Renal cortical epithelial cell (primary cell): ENCODE results near the gene ATG101. TPM values are rescaled to one million over a fixed set of nuclear protein-coding genes. Genes with fewer than 3 reads are reported as not detected.

Experiments used
- DNase-seq: peaks from one replicate; pipeline ENCODE4 v3.0.0-alpha.2; 2011; ENCODE audit warnings: low read depth
- total RNA-seq: library from RNA; depleted of rRNA; stranded (reverse); fragments of >200 nt; gene quantifications from 2 replicates; pipeline ENCODE4 v1.2.3, GENCODE V29; 2014

The ATG101 gene
- total RNA-seq, 1 donor from 2014 or later = 59.6 TPM

GRCh38 chr12:52041695-52042123 lies 28.1 kb upstream of the ATG101 start:
- no peak for DNase-seq

- DNase-seq = no peak
These were observed 26.9 kb upstream of the ATG101 start for GRCh38 chr12:52042706-52043385.

GRCh38 chr12:52043386-52044212 lies 26.2 kb upstream of the ATG101 start:
- DNase-seq = no peak

GRCh38 chr12:52044292-52044983 lies 25.3 kb upstream of the ATG101 start:
- DNase-seq = no peak

GRCh38 chr12:52045794-52046199 lies 24.0 kb upstream of the ATG101 start:
- no peak for DNase-seq

GRCh38 chr12:52046859-52047258 lies 22.9 kb upstream of the ATG101 start:
- no peak for DNase-seq

- no peak for DNase-seq
These were observed 20.5 kb upstream of the ATG101 start for GRCh38 chr12:52049286-52049685.

GRCh38 chr12:52049688-52050087 lies 20.1 kb upstream of the ATG101 start:
- no peak for DNase-seq

- DNase-seq = peak; percentile 20
These were observed 19.5 kb upstream of the ATG101 start for GRCh38 chr12:52050116-52050757.

GRCh38 chr12:52050758-52051541 lies 18.8 kb upstream of the ATG101 start, which contains the start of gene NR4A1:
Gene NR4A1 (plus strand): TSS chr12:52051442. CDS start chr12:52054329, 2,887 bp downstream.
- peak; percentile 65 for DNase-seq

GRCh38 chr12:52052468-52053186 lies 17.2 kb upstream of the ATG101 start:
- DNase-seq = no peak

- DNase-seq = no peak
These were observed 16.1 kb upstream of the ATG101 start for GRCh38 chr12:52053536-52054209.

GRCh38 chr12:52054231-52054832 lies 15.4 kb upstream of the ATG101 start:
- DNase-seq = no peak

- no peak for DNase-seq
These were observed 14.7 kb upstream of the ATG101 start for GRCh38 chr12:52054833-52055730.

GRCh38 chr12:52055731-52056711 lies 13.8 kb upstream of the ATG101 start:
- DNase-seq = no peak

GRCh38 chr12:52056801-52057637 lies 12.8 kb upstream of the ATG101 start:
- no peak for DNase-seq
